KBM-7 (cell line): ENCODE measurements around the gene UTP15.

Experiments
- DNase-seq: peaks from one replicate; pipeline ENCODE4 v3.0.0-alpha.2; 2015
- in situ Hi-C: fragments of 300-500 bp; cut with MboI; formaldehyde crosslinking; loops from 2 replicates; pipeline ENCODE4 v1.14.3; 2020; ENCODE audit warnings: low sequenced_read_pairs, low pct_unique_long_range_greater_than_20kb, mixed read lengths

The UTP15 gene

GRCh38 chr5:73552642-73553041 is 12.9 kb upstream of the UTP15 start:
- DNase-seq, result no peak
- in situ Hi-C loops, result no loop called here

GRCh38 chr5:73558950-73559349 is 6.6 kb upstream of the UTP15 start:
- DNase-seq, result no peak
- in situ Hi-C loops, result no loop called here

- peak; percentile 8 for DNase-seq
- in situ Hi-C loops, result no loop called here
Measured at GRCh38 chr5:73564018-73564417, 1.5 kb upstream of the UTP15 start.

GRCh38 chr5:73564675-73565074 is 868 bp upstream of the UTP15 start:
- peak; percentile 41 for DNase-seq
- in situ Hi-C loops, result no loop called here

GRCh38 chr5:73565969-73566547 is 515 bp downstream of the UTP15 start:
- peak; percentile 16 for DNase-seq
- in situ Hi-C loops, result no loop called here

GRCh38 chr5:73582285-73583145 is 17.0 kb downstream of the UTP15 start:
- DNase-seq, result no peak
- in situ Hi-C loops, result loop anchor here (25.0 kb wide), 1 partner anchor 205 kb away; no protein-coding TSS in a partner anchor

- in situ Hi-C loops, result loop anchor here (25.0 kb wide), 1 partner anchor 199 kb away; no protein-coding TSS in a partner anchor
- DNase-seq, result no peak
Measured at GRCh38 chr5:73587923-73588322, 22.4 kb downstream of the UTP15 start.

GRCh38 chr5:73591102-73591695 is 25.7 kb downstream of the UTP15 start:
- DNase-seq, result peak; percentile 88
- in situ Hi-C loops, result loop anchor here (25.0 kb wide), 1 partner anchor 196 kb away; no protein-coding TSS in a partner anchor

- in situ Hi-C loops, result loop anchor here (25.0 kb wide), 1 partner anchor 195 kb away; no protein-coding TSS in a partner anchor
- no peak for DNase-seq
Measured at GRCh38 chr5:73591698-73592501, 26.4 kb downstream of the UTP15 start.

- in situ Hi-C loops, result loop anchor here (25.0 kb wide), 1 partner anchor 195 kb away; no protein-coding TSS in a partner anchor
- DNase-seq, result no peak
Measured at GRCh38 chr5:73592551-73592950, 27.0 kb downstream of the UTP15 start.

GRCh38 chr5:73596705-73597328 is 31.3 kb downstream of the UTP15 start:
- in situ Hi-C loops, result loop anchor here (25.0 kb wide), 1 partner anchor 190 kb away; no protein-coding TSS in a partner anchor
- peak; percentile 40 for DNase-seq

GRCh38 chr5:73599380-73599779 is 33.8 kb downstream of the UTP15 start:
- DNase-seq, result no peak
- in situ Hi-C loops, result loop anchor here (25.0 kb wide), 1 partner anchor 188 kb away; no protein-coding TSS in a partner anchor

- DNase-seq, result no peak
- in situ Hi-C loops, result no loop called here
Measured at GRCh38 chr5:73603998-73604397, 38.5 kb downstream of the UTP15 start.

- DNase-seq, result no peak
- in situ Hi-C loops, result no loop called here
Measured at GRCh38 chr5:73605223-73606087, 39.9 kb downstream of the UTP15 start.

GRCh38 chr5:73606206-73606753 is 40.7 kb downstream of the UTP15 start:
- no peak for DNase-seq
- in situ Hi-C loops, result no loop called here

GRCh38 chr5:73607228-73607627 is 41.7 kb downstream of the UTP15 start:
- in situ Hi-C loops, result no loop called here
- no peak for DNase-seq

GRCh38 chr5:73612799-73613198 is 47.3 kb downstream of the UTP15 start:
- DNase-seq, result no peak
- in situ Hi-C loops, result no loop called here
